CD14-positive monocyte (primary cell): Measurements from ENCODE around the gene HGFAC. TPM values are rescaled to one million over a fixed set of nuclear protein-coding genes. Genes with fewer than 3 reads are reported as not detected.

Experiments
- DNase-seq, 3 donors: peaks; one replicate each; pipeline ENCODE4 v3.0.0-alpha.2; 2011 to 2022
- H2AFZ ChIP-seq: 2 replicates; pipeline ENCODE4 v1.6.0; 2012; ENCODE audit warnings: mild to moderate bottlenecking, low read depth, low read length, inconsistent platforms; ENCODE audit not compliant: insufficient read depth, poor library complexity, severe bottlenecking
- H3K27ac ChIP-seq, 2 donors: 1 replicate in 1 of 2; 2 replicates in 1 of 2; pipeline ENCODE4 v1.5.1; 2012 to 2013; ENCODE audit warnings: low read length in 2 of 2, control low read depth in 1 of 2, inconsistent platforms in 1 of 2, low read depth in 1 of 2, mild to moderate bottlenecking in 1 of 2
- H3K27me3 ChIP-seq, 2 donors: one replicate each; pipeline versions ENCODE4 v1.6.0 to v1.6.1; 2011 to 2013; ENCODE audit warnings: low read length in 2 of 2; ENCODE audit not compliant: control insufficient read depth in 2 of 2, insufficient read depth in 2 of 2
- H3K36me3 ChIP-seq, 2 donors: replicated peaks in 1 of 2; 1 replicate in 1 of 2; 2 replicates in 1 of 2; pipeline versions ENCODE4 v1.5.1 to v1.6.1; 2012 to 2013; ENCODE audit warnings: low read length in 2 of 2, control low read depth in 1 of 2, inconsistent platforms in 1 of 2, mild to moderate bottlenecking in 1 of 2; ENCODE audit not compliant: insufficient read depth in 2 of 2, control insufficient read depth in 1 of 2
- H3K4me1 ChIP-seq, 2 donors: 1 replicate in 1 of 2; 2 replicates in 1 of 2; pipeline versions ENCODE4 v1.5.1 to v1.6.1; 2012 to 2013; ENCODE audit warnings: low read length in 2 of 2, control low read depth in 1 of 2, inconsistent platforms in 1 of 2, mild to moderate bottlenecking in 1 of 2, moderate library complexity in 1 of 2; ENCODE audit not compliant: insufficient read depth in 2 of 2, control insufficient read depth in 1 of 2
- H3K4me2 ChIP-seq: replicated peaks from 2 replicates; pipeline ENCODE3; 2012; ENCODE audit warnings: low read length, moderate library complexity, mild to moderate bottlenecking; ENCODE audit not compliant: poor library complexity, severe bottlenecking; ENCODE audit errors: extremely low read depth
- H3K4me3 ChIP-seq, 3 experiments: fragments of 200-600 bp in 1 of 3; sonication (generic) in 1 of 3; replicated peaks in 1 of 3; 1 replicate in 2 of 3; 2 replicates in 1 of 3; pipeline ENCODE4 v1.5.1; 2011 to 2013; ENCODE audit warnings: low read length in 3 of 3, mild to moderate bottlenecking in 3 of 3, control low read depth in 2 of 3, low read depth in 2 of 3, inconsistent platforms in 1 of 3, moderate library complexity in 1 of 3
- H3K79me2 ChIP-seq: 2 replicates; pipeline ENCODE4 v1.6.0; 2012; ENCODE audit warnings: mild to moderate bottlenecking, control low read depth, inconsistent platforms, low read length, moderate library complexity; ENCODE audit not compliant: insufficient read depth
- H3K9ac ChIP-seq: 2 replicates; pipeline ENCODE4 v1.6.0; 2017; ENCODE audit warnings: low read length, mild to moderate bottlenecking; ENCODE audit not compliant: insufficient read depth, poor library complexity, severe bottlenecking
- H3K9me3 ChIP-seq, 2 donors: replicated peaks in 1 of 2; 1 replicate in 1 of 2; 2 replicates in 1 of 2; pipeline versions ENCODE4 v1.5.1 to v1.6.1; 2012 to 2013; ENCODE audit warnings: low read length in 2 of 2, control low read depth in 1 of 2; ENCODE audit not compliant: control insufficient read depth in 1 of 2, insufficient read depth in 1 of 2
- H4K20me1 ChIP-seq: 2 replicates; pipeline ENCODE4 v1.6.0; 2012; ENCODE audit warnings: mild to moderate bottlenecking, low read length, control low read depth, moderate library complexity; ENCODE audit not compliant: insufficient read depth
- H3K27ac Mint-ChIP-seq, 7 donors: one replicate each; pipeline ENCODE4 v1.8.0; 2020; ENCODE audit warnings: mild to moderate bottlenecking in 7 of 7, mixed read lengths in 7 of 7, moderate library complexity in 6 of 7, inconsistent platforms in 2 of 7
- H3K27me3 Mint-ChIP-seq, 3 donors: one replicate each; pipeline ENCODE4 v1.8.0; 2021 to 2022; ENCODE audit warnings: low read depth in 3 of 3, mild to moderate bottlenecking in 3 of 3, mixed read lengths in 3 of 3, moderate library complexity in 3 of 3, inconsistent platforms in 1 of 3
- H3K36me3 Mint-ChIP-seq, 2 donors: one replicate each; pipeline ENCODE4 v1.8.0; 2020; ENCODE audit warnings: mixed read lengths in 2 of 2, inconsistent platforms in 1 of 2, mild to moderate bottlenecking in 1 of 2
- H3K4me1 Mint-ChIP-seq: one replicate; pipeline ENCODE4 v1.8.0; 2020; ENCODE audit warnings: mild to moderate bottlenecking, mixed read lengths
- H3K4me3 Mint-ChIP-seq, 2 donors: one replicate each; pipeline ENCODE4 v1.8.0; 2020; ENCODE audit warnings: mild to moderate bottlenecking in 2 of 2, mixed read lengths in 2 of 2, moderate library complexity in 1 of 2
- H3K9me3 Mint-ChIP-seq, 7 donors: one replicate each; pipeline ENCODE4 v1.8.0; 2020 to 2022; ENCODE audit warnings: mixed read lengths in 7 of 7, mild to moderate bottlenecking in 6 of 7, moderate library complexity in 6 of 7, inconsistent platforms in 2 of 7
- CTCF ChIP-seq: fragments of 200-600 bp; IDR thresholded peaks from one replicate; pipeline ENCODE4 v1.8.0; 2022; ENCODE audit warnings: antibody characterized with exemption, mild to moderate bottlenecking
- WGBS: methylation state at CpG from one replicate; pipeline ENCODE4 v1.1.5; 2013; ENCODE audit warnings: missing lambda C conversion rate; ENCODE audit not compliant: insufficient coverage; 5-methylcytosine and 5-hydroxymethylcytosine counted together
- intact Hi-C, 2 donors: fragments of 100-400 bp; cut with micrococcal nuclease; formaldehyde crosslinking; loops; one replicate each; pipeline versions ENCODE4 v1.15.0 to v1.15.1; 2023
- polyA plus RNA-seq, 3 donors: library from polyadenylated mRNA; depleted of rRNA in 1 of 3; unstranded in 2 of 3; stranded (reverse) in 1 of 3; fragments of 300-500 nt in 2 of 3; fragments of >200 nt in 1 of 3; fragmentation: Illumina TruSeq in 2 of 3; gene quantifications; 1 replicate in 2 of 3; 2 replicates in 1 of 3; pipeline ENCODE4 v1.2.3, GENCODE V29; 2012 to 2021

The HGFAC gene
- polyA plus RNA-seq, 3 donors = 0.17 TPM; not detected in 2

DNA sequence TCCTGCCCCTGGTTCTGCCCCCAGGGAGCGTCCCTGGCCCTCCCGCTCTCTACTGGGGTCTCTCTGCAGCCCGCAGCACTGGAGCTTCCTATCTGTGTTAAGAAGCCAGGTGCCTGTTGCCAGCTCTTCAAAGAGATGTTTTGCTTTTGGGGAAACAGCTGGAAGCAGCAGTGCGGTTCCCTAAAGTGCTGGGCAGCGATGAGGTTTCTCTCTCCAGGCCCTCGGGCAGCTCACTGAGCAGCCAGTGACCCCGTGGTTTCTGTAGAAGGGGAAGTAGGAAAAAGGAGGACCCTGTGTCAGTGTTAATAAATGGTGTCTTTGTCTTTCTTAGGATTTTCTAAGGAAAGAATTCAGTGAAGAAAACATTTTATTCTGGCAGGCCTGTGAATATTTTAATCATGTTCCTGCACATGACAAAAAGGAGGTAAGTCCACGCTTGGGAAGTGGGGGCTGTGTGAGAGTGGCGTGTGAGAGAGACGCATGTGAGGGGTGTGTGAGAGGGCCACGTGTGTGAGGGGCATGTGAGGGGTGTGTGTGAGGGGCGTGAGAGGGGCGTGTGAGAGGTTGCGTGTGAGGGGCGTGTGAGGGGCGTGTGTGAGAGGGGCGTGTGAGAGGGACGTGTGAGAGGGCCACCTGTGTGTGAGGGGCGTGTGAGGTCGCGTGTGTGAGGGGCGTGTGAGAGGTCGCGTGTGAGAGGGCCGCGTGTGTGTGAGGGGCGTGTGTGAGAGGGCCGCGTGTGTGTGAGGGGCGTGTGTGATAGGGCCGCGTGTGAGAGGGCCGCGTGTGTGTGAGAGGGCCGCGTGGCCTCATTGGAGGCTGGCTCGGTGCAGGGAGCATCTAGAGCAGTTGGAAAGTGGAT lies 27.1 kb upstream of the HGFAC start:
- H3K4me3 Mint-ChIP-seq = peak overlapping the region in 1 of 2 donors; percentile 39
- Histone ChIP-seq H3K27me3 (no peaks in the 10 kb centered on the region), H2AFZ (peak overlapping the region; percentile 26), H3K9ac (no peak overlapping the region), H3K36me3 (peaks cover 12 to 18% of the 10 kb centered on the region in 2 donors), H3K4me1 (peaks cover 11 to 13% of the 10 kb centered on the region in 2 donors), H3K4me2 (peak overlapping the region; percentile 21), H3K79me2 (no peaks in the 10 kb centered on the region), H3K4me3 (no peak overlapping the region), H4K20me1 (no peaks in the 10 kb centered on the region), H3K9me3 (no peaks in the 10 kb centered on the region), H3K27ac (peak overlapping the region in 1 of 2 donors; percentile 55)
- H3K27me3 Mint-ChIP-seq = peaks cover 0 to 8% (median 0%) of the 10 kb centered on the region in 3 donors
- H3K9me3 Mint-ChIP-seq = peaks cover 0 to 3% (median 0%) of the 10 kb centered on the region in 7 donors
- intact Hi-C loops = no loop called here
- TF ChIP-seq CTCF = no peak
- peaks cover 30 to 34% of the 10 kb centered on the region in 2 donors for H3K36me3 Mint-ChIP-seq
- peak overlapping the region; percentile 42 to 83 (median 56) for H3K27ac Mint-ChIP-seq
- peaks cover 10% of the 10 kb centered on the region for H3K4me1 Mint-ChIP-seq
- peak; percentile 61 to 69 (median 67) for DNase-seq
- 62% methylated on average over 28 of the region's 37 CpGs for WGBS

DNA sequence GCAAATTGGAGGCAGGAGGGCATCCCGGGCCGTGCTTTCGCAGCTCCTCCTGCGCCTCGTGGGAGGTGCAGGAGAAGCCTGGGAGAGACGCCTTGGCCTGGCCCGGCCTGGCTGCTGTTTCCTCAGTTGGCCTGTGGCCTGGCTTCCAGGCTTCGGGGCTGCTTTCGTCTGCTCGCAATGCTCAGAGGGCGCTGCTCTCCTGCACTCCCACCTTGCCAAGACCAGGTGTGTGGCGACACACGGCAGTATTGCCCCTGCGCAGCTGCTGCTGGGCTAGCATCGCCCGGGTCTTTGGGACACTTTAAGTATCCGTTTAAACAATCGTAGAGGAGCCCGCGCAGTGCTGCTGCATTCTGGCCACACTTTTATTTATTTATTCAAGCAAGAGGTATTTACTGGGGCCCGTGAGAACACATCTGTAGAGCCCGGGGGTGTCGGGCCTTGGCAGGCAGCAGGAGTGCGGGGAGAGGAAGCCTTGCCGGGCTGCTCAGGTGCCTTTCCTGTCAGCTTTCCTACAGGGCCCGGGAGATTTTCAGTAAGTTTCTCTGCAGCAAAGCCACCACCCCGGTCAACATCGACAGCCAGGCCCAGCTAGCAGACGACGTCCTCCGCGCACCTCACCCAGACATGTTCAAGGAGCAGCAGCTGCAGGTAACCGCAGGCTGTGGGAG lies 26.2 kb upstream of the HGFAC start:
- WGBS = 95% methylated on average over 27 of the region's 33 CpGs
- Histone ChIP-seq H3K27ac (no peak overlapping the region), H3K27me3 (no peaks in the 10 kb centered on the region), H2AFZ (no peak overlapping the region), H3K36me3 (peaks cover 12 to 18% of the 10 kb centered on the region in 2 donors), H3K9me3 (no peaks in the 10 kb centered on the region), H3K79me2 (no peaks in the 10 kb centered on the region), H3K9ac (no peak overlapping the region), H4K20me1 (no peaks in the 10 kb centered on the region), H3K4me2 (no peak overlapping the region), H3K4me3 (no peak overlapping the region), H3K4me1 (peaks cover 11 to 13% of the 10 kb centered on the region in 2 donors)
- no peak for DNase-seq
- Mint-ChIP-seq H3K9me3 (peaks cover 0 to 3% (median 0%) of the 10 kb centered on the region in 7 donors), H3K27ac (peak overlapping the region in 1 of 7 donors; percentile 10), H3K36me3 (peaks cover 30 to 34% of the 10 kb centered on the region in 2 donors), H3K4me3 (no peak overlapping the region), H3K4me1 (peaks cover 10% of the 10 kb centered on the region), H3K27me3 (peaks cover 0 to 8% (median 0%) of the 10 kb centered on the region in 3 donors)
- TF ChIP-seq CTCF = no peak
- intact Hi-C loops = no loop called here
